CD4-positive, alpha-beta T cell treated with Interleukin-4 for 1 hour (primary cell): Measurements from ENCODE around the gene JAKMIP2.

ENCODE experiments used
- DNase-seq, 2 donors: peaks; one replicate each; pipeline ENCODE4 v3.0.0-alpha.2; 2020 to 2022

The JAKMIP2 gene

GRCh38 chr5:147693233-147693632 lies 89.3 kb downstream of the JAKMIP2 start:
- DNase-seq: no peak

GRCh38 chr5:147691130-147691529 lies 91.4 kb downstream of the JAKMIP2 start:
- no peak for DNase-seq

- DNase-seq: no peak
Observed at GRCh38 chr5:147690595-147690994, 91.9 kb downstream of the JAKMIP2 start.

DNA sequence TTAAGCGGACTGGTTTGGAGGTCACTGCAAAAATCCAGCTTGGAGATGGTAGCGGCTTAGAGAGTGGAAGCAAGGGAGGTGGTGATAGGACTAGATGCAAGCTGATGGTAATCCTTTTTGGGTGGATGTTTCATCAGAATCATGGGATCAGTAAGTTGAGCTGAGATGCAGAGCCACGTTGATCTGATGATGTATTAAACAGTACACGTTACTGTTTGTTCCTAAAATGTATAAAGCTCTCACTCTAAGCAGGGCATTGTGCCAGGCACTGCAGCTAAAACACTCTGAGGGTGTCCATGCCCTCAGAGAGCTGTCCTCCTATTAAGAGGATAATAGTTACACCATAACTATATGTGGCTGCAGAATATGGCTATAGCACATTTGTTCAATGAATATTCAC lies 93.1 kb downstream of the JAKMIP2 start:
- DNase-seq: no peak

GRCh38 chr5:147688656-147689356 lies 93.7 kb downstream of the JAKMIP2 start:
- no peak for DNase-seq

- DNase-seq: no peak
Observed at GRCh38 chr5:147687118-147687517, 95.4 kb downstream of the JAKMIP2 start.

DNA sequence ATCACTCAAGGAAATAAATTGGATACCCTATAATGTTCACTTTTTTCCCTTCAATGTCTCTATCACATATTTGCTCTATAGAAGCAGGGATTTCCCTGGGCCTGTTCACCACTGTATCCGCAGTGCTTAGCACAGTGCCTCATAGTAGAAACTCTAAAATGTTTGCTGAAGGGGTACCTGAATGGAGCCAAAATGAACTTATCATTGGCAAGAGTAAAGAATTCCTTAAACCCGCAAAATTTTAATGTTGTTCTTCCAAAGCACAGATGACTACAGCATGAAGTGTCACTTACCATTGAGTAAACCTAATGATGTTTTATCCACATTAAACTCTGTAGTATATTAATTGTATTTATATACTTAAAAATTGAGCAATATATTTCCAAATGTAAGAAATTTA lies 96.1 kb downstream of the JAKMIP2 start:
- no peak for DNase-seq

DNA sequence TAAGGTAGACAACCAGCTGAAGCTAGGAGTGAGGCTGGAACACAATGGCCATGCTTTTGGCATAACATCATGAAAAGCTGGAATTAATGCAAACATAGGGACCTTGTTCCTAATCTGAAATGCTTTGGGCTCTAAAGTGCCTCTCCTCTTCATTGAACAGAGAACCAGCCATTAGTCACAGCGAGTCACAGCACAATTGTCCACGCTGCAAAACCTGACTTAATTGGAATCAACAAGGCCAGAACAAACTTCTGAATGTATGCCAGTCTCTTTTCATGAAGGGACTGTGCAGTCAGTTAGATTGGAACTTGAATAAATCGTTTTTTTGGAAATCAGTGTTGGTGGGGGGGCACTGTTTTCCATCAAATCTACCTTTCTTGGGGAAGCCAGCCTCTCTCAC lies 96.5 kb downstream of the JAKMIP2 start:
- DNase-seq: no peak

GRCh38 chr5:147675168-147675567 lies 107.4 kb downstream of the JAKMIP2 start:
- no peak for DNase-seq

GRCh38 chr5:147674411-147674810 lies 108.1 kb downstream of the JAKMIP2 start:
- DNase-seq: no peak

DNA sequence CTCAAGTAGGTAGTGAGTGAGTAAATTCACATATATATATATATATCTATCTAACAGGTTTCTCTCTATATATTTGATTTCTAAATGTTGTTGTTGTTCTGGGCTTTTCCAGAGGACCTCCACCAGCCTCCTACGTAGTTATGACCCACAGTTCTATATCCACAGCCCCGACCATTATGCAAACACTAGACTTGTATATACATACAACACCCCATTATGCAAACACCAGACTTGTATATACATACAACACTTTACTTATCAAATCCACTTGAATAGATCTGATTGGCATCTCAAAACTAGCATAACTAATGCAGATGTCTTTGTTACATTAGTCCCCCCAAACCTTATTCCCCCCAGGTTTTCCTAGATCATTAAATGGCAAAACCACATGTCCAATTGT lies 108.7 kb downstream of the JAKMIP2 start:
- DNase-seq: no peak

- DNase-seq: no peak
Observed at GRCh38 chr5:147673266-147673665, 109.3 kb downstream of the JAKMIP2 start.

GRCh38 chr5:147671365-147671764 lies 111.2 kb downstream of the JAKMIP2 start:
- no peak for DNase-seq

GRCh38 chr5:147670815-147671214 lies 111.7 kb downstream of the JAKMIP2 start:
- DNase-seq: no peak

DNA sequence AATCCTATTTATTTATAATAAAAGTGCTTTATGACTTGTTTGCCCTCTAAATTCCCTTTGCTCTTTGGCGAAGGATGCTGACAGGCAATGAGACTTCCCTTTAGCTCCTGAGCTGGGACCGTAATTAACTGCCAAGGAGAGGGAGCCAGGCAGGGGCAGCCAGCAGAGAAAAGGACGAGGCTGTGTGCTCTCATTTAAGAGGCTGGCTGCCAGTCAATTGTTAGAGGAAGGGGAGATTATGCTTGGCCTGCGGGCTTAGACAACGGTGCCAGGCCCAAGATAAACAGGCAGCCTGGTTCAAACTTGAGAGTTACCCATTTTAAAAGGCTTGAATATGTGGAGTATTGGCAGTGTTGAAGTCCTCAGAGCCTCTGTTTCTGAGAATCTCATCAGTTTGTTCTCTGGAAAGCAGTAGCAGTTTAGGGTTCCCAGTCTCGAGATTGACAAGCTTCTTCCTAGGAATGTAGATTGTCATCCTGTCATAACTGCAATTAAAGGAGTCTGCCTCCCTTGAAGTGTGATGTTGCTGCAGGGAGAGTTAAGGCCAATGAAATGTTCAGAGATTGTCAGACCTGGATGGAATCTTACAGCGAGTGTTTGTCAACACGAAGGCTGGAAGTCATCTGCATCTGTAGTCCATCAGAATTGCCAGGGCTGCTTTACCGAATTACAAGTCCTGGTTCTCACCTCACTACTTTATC lies 113.2 kb downstream of the JAKMIP2 start:
- DNase-seq: no peak

DNA sequence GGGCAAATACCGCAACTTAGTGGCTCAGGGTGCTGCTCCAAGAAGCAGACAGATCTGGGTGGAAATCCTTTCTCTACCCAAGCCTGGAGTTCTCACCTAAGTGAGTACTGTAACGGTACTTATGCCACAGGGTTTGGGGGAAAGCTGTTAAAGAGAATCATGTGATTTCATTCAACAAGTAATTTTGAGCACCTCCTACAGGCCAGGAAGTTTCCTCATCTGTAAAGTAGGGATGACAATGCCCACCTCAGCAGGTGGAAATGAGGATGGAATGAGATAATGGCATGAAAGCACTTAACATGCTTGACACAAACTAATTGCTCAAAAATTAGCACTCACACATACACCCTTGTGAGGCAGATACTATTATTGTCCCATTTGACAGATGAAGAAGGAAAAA lies 114.1 kb downstream of the JAKMIP2 start:
- no peak for DNase-seq

DNA sequence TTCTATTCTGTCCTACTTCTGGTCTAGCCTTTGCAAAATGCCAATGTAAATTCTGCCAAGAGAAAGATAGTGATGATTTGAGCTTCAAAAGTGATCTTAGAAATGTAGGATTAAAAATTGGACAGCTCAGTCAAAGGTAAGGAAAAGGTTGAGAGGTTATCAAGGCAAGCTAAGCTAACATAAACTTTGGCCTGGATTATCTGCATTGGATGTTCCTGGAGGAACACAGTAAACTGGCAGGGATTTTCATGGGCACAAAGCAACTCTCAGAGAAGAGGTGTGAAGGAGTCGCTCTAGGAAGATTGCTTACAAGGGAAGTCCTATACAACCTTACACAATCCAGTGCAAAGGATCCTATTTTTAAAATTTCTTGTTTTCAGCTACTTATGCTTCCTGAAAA lies 115.2 kb downstream of the JAKMIP2 start:
- no peak for DNase-seq

GRCh38 chr5:147666419-147666818 lies 116.1 kb downstream of the JAKMIP2 start:
- no peak for DNase-seq

GRCh38 chr5:147661541-147661940 lies 121.0 kb downstream of the JAKMIP2 start:
- DNase-seq: no peak

DNA sequence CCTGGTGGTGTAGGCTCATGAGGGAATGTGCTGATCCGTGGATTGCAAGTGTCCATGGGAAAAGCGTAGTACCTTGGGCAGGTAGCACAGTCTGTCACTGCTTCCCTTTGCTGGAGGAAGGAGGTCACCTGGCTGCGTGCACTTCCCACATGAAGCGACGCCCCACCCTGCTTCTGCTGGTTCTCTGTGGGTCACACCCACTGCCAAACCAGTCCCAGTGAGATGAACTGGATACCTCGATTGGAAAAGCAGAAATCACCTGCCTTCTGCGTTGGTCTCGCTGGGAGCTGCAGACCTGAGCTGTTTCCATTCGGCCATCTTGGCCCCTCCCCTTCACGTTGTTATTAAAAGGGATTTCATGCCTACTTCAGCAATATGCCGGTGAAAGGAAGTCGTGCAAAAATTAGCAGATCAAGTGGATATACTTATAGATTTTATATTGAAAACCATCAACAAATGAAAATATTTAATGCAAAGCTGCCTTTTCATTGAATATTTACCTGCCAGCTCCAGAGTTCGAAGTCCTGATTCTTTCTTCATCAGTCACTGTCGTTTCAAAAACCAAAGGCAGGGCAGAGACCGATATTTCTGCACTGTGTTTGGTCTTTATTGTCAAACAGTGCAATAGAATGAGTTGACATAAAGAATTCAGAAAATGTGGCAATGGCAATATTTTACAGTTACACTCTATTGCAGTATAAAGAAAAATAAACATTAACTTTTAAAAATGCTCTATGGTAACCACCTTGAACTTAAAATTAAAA lies 123.2 kb downstream of the JAKMIP2 start:
- DNase-seq: no peak

- DNase-seq: no peak
Observed at GRCh38 chr5:147658293-147658932, 124.1 kb downstream of the JAKMIP2 start.

- DNase-seq: no peak
Observed at GRCh38 chr5:147648597-147648996, 133.9 kb downstream of the JAKMIP2 start.

DNA sequence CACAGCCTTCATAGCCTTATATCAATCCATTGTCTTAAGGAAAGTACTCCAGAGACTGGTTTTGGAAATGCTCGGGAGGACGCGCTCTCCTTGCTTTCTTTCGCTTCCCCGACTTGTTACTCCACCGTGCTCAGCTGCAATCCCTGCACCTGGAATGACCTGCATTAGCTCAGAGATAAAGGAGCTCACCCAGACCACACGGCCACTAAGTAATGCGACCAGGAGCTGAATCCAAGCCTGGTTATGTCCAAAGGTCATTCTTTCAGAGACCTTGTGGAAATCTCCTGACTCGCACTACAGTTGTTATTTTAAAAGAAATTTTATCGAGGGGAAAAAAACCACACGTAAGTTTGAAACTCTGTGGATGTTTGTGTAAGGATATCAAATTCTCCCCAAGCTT lies 137.3 kb downstream of the JAKMIP2 start:
- DNase-seq: no peak
